GM19452 (cell line): ENCODE results near the gene SCN2B.

Experiments
- ATAC-seq: cut with Tn5 transposase; IDR thresholded peaks from one replicate; pipeline ENCODE4 v1.9.1; 2021; ENCODE audit not compliant: unreplicated experiment

The SCN2B gene

GRCh38 chr11:118154641-118155040 is 21.8 kb downstream of the SCN2B start:
- no peak for ATAC-seq

GRCh38 chr11:118153976-118154375 is 22.5 kb downstream of the SCN2B start:
- ATAC-seq: no peak

GRCh38 chr11:118153516-118153915 is 22.9 kb downstream of the SCN2B start:
- no peak for ATAC-seq

GRCh38 chr11:118152552-118153471 is 23.6 kb downstream of the SCN2B start, which contains the start of gene SCN4B:
SCN4B (minus strand) TSS chr11:118152823; CDS start chr11:118152673, 150 bp downstream.
- ATAC-seq: no peak

- no peak for ATAC-seq
Measured at GRCh38 chr11:118152020-118152551, 24.4 kb downstream of the SCN2B start.

GRCh38 chr11:118151431-118151830 is 25.0 kb downstream of the SCN2B start:
- ATAC-seq: no peak

- ATAC-seq: no peak
Measured at GRCh38 chr11:118149493-118149892, 26.9 kb downstream of the SCN2B start.

GRCh38 chr11:118148856-118149255 is 27.6 kb downstream of the SCN2B start:
- no peak for ATAC-seq

GRCh38 chr11:118148240-118148639 is 28.2 kb downstream of the SCN2B start:
- ATAC-seq: no peak

GRCh38 chr11:118147502-118147901 is 28.9 kb downstream of the SCN2B start:
- no peak for ATAC-seq

- no peak for ATAC-seq
Measured at GRCh38 chr11:118146554-118146953, 29.9 kb downstream of the SCN2B start.

GRCh38 chr11:118145285-118146227 is 30.9 kb downstream of the SCN2B start:
- peak; percentile 77 for ATAC-seq

- no peak for ATAC-seq
Measured at GRCh38 chr11:118144301-118145268, 31.9 kb downstream of the SCN2B start.

- no peak for ATAC-seq
Measured at GRCh38 chr11:118143661-118144185, 32.7 kb downstream of the SCN2B start.

GRCh38 chr11:118142809-118143208 is 33.6 kb downstream of the SCN2B start:
- no peak for ATAC-seq

- ATAC-seq: no peak
Measured at GRCh38 chr11:118142081-118142480, 34.4 kb downstream of the SCN2B start.

GRCh38 chr11:118139578-118139977 is 36.9 kb downstream of the SCN2B start:
- ATAC-seq: no peak

- no peak for ATAC-seq
Measured at GRCh38 chr11:118138839-118139420, 37.5 kb downstream of the SCN2B start.

GRCh38 chr11:118136801-118137200 is 39.6 kb downstream of the SCN2B start:
- ATAC-seq: no peak
